Measurements from ENCODE around the gene TEX35.

DNA sequence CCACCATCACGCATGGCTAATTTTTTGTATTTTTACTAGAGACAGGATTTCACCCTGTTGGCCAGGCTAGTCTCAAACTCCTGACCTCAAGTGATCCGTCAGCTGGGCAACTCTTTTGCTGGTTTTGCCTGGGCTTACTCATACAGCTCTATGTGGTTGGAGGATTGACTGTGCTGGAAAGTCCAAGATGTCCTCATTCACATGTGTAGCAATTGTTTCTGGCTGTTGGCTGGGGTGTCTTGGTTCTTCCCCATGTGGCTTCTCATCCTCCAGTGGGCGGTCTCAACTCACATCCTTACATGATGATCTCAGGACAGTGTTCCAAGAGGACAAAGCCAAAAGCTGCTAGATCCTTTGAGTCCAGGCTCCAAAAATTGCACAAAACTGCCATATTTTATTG is 53.3 kb downstream of the TEX35 start:
- no peak for TF ChIP-seq ZNF146 (tag by site-specific recombination; IDR thresholded peaks at IDR 0.05)
- no peak for TF ChIP-seq ZNF514 (tag by site-specific recombination; IDR thresholded peaks at IDR 0.05)
- TF ChIP-seq, protein P1, sequence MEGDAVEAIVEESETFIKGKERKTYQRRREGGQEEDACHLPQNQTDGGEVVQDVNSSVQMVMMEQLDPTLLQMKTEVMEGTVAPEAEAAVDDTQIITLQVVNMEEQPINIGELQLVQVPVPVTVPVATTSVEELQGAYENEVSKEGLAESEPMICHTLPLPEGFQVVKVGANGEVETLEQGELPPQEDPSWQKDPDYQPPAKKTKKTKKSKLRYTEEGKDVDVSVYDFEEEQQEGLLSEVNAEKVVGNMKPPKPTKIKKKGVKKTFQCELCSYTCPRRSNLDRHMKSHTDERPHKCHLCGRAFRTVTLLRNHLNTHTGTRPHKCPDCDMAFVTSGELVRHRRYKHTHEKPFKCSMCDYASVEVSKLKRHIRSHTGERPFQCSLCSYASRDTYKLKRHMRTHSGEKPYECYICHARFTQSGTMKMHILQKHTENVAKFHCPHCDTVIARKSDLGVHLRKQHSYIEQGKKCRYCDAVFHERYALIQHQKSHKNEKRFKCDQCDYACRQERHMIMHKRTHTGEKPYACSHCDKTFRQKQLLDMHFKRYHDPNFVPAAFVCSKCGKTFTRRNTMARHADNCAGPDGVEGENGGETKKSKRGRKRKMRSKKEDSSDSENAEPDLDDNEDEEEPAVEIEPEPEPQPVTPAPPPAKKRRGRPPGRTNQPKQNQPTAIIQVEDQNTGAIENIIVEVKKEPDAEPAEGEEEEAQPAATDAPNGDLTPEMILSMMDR (tag by site-specific recombination; IDR thresholded peaks at IDR 0.05): no peak

All from HEK293 (cell line).